H9 (cell line): ENCODE results near the gene IRX2. TPM values are rescaled to one million over a fixed set of nuclear protein-coding genes. Genes with fewer than 3 reads are reported as not detected.

Source experiments
- DNase-seq: peaks from one replicate; pipeline ENCODE4 v3.0.0-alpha.2; 2017
- H2AFZ ChIP-seq: one replicate; pipeline ENCODE4 v1.6.1; 2013; ENCODE audit warnings: mild to moderate bottlenecking, low read length, control low read depth, moderate library complexity
- H2AK5ac ChIP-seq: 2 replicates; pipeline ENCODE4 v1.6.1; 2013; ENCODE audit warnings: low read length, control low read depth, mixed read lengths; ENCODE audit not compliant: insufficient read length
- H2BK120ac ChIP-seq: one replicate; pipeline ENCODE4 v1.6.1; 2013; ENCODE audit warnings: low read depth, mild to moderate bottlenecking, low read length, control low read depth, inconsistent platforms; ENCODE audit not compliant: poor library complexity, severe bottlenecking
- H2BK12ac ChIP-seq: 2 replicates; pipeline ENCODE4 v1.6.1; 2013; ENCODE audit warnings: low read length, control low read depth, mixed read lengths, low read depth; ENCODE audit not compliant: insufficient read length
- H2BK15ac ChIP-seq: 2 replicates; pipeline ENCODE4 v1.6.1; 2013; ENCODE audit warnings: low read depth, low read length, control low read depth
- H2BK20ac ChIP-seq: one replicate; pipeline ENCODE4 v1.6.1; 2013; ENCODE audit warnings: low read depth, mild to moderate bottlenecking, low read length, control low read depth, inconsistent platforms; ENCODE audit not compliant: poor library complexity, severe bottlenecking
- H2BK5ac ChIP-seq: 2 replicates; pipeline ENCODE4 v1.6.1; 2013; ENCODE audit warnings: low read length, control low read depth, mixed read lengths; ENCODE audit not compliant: insufficient read length
- H3K14ac ChIP-seq: 2 replicates; pipeline ENCODE4 v1.6.1; 2013; ENCODE audit warnings: low read length, control low read depth; ENCODE audit not compliant: insufficient read depth
- H3K18ac ChIP-seq: 2 replicates; pipeline ENCODE4 v1.6.1; 2013; ENCODE audit warnings: low read depth, mild to moderate bottlenecking, mixed read lengths, low read length, control low read depth; ENCODE audit not compliant: insufficient read length
- H3K23ac ChIP-seq: 2 replicates; pipeline ENCODE4 v1.6.1; 2013; ENCODE audit warnings: low read length, control low read depth, mixed read lengths, low read depth; ENCODE audit not compliant: insufficient read length
- H3K23me2 ChIP-seq: 2 replicates; pipeline ENCODE4 v1.6.1; 2013; ENCODE audit warnings: low read depth, mild to moderate bottlenecking, mixed read lengths, low read length, control low read depth; ENCODE audit not compliant: insufficient read length, poor library complexity, severe bottlenecking
- H3K27ac ChIP-seq: 2 replicates; pipeline ENCODE4 v1.5.1; 2013; ENCODE audit warnings: low read length, control low read depth, mixed read lengths, low read depth; ENCODE audit not compliant: insufficient read length
- H3K27me3 ChIP-seq: 2 replicates; pipeline ENCODE4 v1.6.1; 2013; ENCODE audit warnings: low read length, control low read depth, inconsistent platforms; ENCODE audit not compliant: insufficient read depth
- H3K4ac ChIP-seq: 2 replicates; pipeline ENCODE4 v1.6.1; 2013; ENCODE audit warnings: low read depth, mild to moderate bottlenecking, control low read depth, inconsistent platforms, low read length, moderate library complexity
- H3K4me1 ChIP-seq: 2 replicates; pipeline ENCODE4 v1.6.1; 2013; ENCODE audit warnings: low read length, control low read depth, inconsistent platforms; ENCODE audit not compliant: insufficient read depth
- H3K4me2 ChIP-seq: 2 replicates; pipeline ENCODE4 v1.6.1; 2013; ENCODE audit warnings: low read length, control low read depth, mixed read lengths; ENCODE audit not compliant: insufficient read length, insufficient read depth
- H3K56ac ChIP-seq: 2 replicates; pipeline ENCODE4 v1.6.1; 2013; ENCODE audit warnings: low read depth, mild to moderate bottlenecking, mixed read lengths, low read length, control low read depth; ENCODE audit not compliant: insufficient read length
- H3K79me1 ChIP-seq: 2 replicates; pipeline ENCODE4 v1.6.1; 2013; ENCODE audit warnings: low read depth, mild to moderate bottlenecking, moderate library complexity, low read length, control low read depth, inconsistent platforms; ENCODE audit not compliant: insufficient read depth, poor library complexity, severe bottlenecking
- H3K79me2 ChIP-seq: 2 replicates; pipeline ENCODE4 v1.6.1; 2013; ENCODE audit warnings: low read length, control low read depth, inconsistent platforms; ENCODE audit not compliant: insufficient read depth
- H3K9ac ChIP-seq: 2 replicates; pipeline ENCODE4 v1.6.1; 2013; ENCODE audit warnings: low read length, control low read depth, mixed read lengths; ENCODE audit not compliant: insufficient read length; ENCODE audit errors: extremely low read depth
- H3K9me3 ChIP-seq: one replicate; pipeline ENCODE4 v1.6.1; 2013; ENCODE audit warnings: low read depth, low read length, inconsistent platforms; ENCODE audit not compliant: control insufficient read depth
- H3T11ph ChIP-seq: one replicate; pipeline ENCODE4 v1.6.1; 2013; ENCODE audit warnings: mild to moderate bottlenecking, low read length, control low read depth, inconsistent platforms
- H4K20me1 ChIP-seq: one replicate; pipeline ENCODE4 v1.6.1; 2013; ENCODE audit not compliant: control insufficient read depth, insufficient read length, insufficient read depth
- H4K5ac ChIP-seq: 2 replicates; pipeline ENCODE4 v1.6.1; 2013; ENCODE audit warnings: low read depth, mild to moderate bottlenecking, mixed read lengths, low read length, control low read depth; ENCODE audit not compliant: insufficient read length
- H4K8ac ChIP-seq: replicated peaks from 2 replicates; pipeline ENCODE4 v1.6.1; 2013; ENCODE audit warnings: low read length, control low read depth, mixed read lengths, low read depth; ENCODE audit not compliant: insufficient read length
- H4K91ac ChIP-seq: 2 replicates; pipeline ENCODE4 v1.6.1; 2013; ENCODE audit warnings: low read depth, mild to moderate bottlenecking, moderate library complexity, mixed read lengths, low read length, control low read depth; ENCODE audit not compliant: insufficient read length
- H3K27ac Mint-ChIP-seq, 3 experiments: 2 replicates in 2 of 3; 3 replicates in 1 of 3; pipeline ENCODE4 v1.8.0; 2020 to 2021; ENCODE audit warnings: mixed read lengths in 3 of 3, mild to moderate bottlenecking in 1 of 3, moderate library complexity in 1 of 3
- H3K27me3 Mint-ChIP-seq: 2 replicates; pipeline ENCODE4 v1.8.0; 2021; ENCODE audit warnings: low read depth, mild to moderate bottlenecking, moderate library complexity, mixed read lengths
- H3K36me3 Mint-ChIP-seq, 3 experiments: 2 replicates in 2 of 3; 3 replicates in 1 of 3; pipeline ENCODE4 v1.8.0; 2020 to 2021; ENCODE audit warnings: low read depth in 3 of 3, mixed read lengths in 3 of 3; ENCODE audit not compliant: insufficient read depth in 1 of 3
- H3K4me1 Mint-ChIP-seq, 2 experiments: 2 replicates each; pipeline ENCODE4 v1.8.0; 2020; ENCODE audit warnings: mixed read lengths in 2 of 2
- H3K4me3 Mint-ChIP-seq, 2 experiments: 2 replicates in 1 of 2; 3 replicates in 1 of 2; pipeline ENCODE4 v1.8.0; 2020 to 2021; ENCODE audit warnings: mild to moderate bottlenecking in 2 of 2, mixed read lengths in 2 of 2, moderate library complexity in 1 of 2
- H3K9me3 Mint-ChIP-seq, 2 experiments: 2 replicates in 1 of 2; 3 replicates in 1 of 2; pipeline ENCODE4 v1.8.0; 2020; ENCODE audit warnings: mild to moderate bottlenecking in 2 of 2, mixed read lengths in 2 of 2, moderate library complexity in 1 of 2
- WGBS: extraction: QIAGEN DNeasy Blood & Tissue Kit; methylation state at CpG from one replicate; pipeline ENCODE4 v1.1.7; 2013; ENCODE audit warnings: missing lambda C conversion rate, low lambda C conversion rate, mixed read lengths; ENCODE audit not compliant: insufficient read length; ENCODE audit errors: extremely low coverage; 5-methylcytosine and 5-hydroxymethylcytosine counted together
- total RNA-seq: library from RNA; stranded (reverse); gene quantifications from 2 replicates; pipeline ENCODE4 v1.2.1, GENCODE V29; 2021
- TF ChIP-seq, protein P1 (sequence below): fragments of 200-600 bp; sonication (generic); conservative IDR thresholded peaks from 3 replicates; pipeline ENCODE4 v1.8.0; 2021; ENCODE audit warnings: antibody characterized with exemption, mild to moderate bottlenecking

IRX2 gene
- total RNA-seq, 1 experiment from 2014 or later: 91.6 TPM

DNA sequence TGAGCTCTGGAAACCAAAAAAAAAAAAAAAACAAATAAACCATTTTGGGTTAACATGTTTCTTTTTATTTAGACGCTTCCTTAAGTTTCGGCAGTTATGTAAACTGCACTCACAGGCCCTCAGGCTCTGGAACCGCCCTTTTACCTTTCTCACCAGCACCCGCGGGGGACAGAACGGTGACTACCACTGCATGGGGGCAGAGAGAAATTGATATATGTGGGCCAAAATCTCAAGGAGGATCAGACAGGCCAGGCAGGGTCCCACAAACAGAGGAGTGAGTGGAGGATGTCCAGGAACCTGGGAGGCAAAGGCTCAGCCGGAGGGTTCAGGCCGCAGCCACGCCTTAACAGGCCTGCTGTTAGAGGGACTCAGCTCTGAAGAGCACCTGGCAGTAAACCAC lies 54.4 kb downstream of the IRX2 start:
- DNase-seq: no peak
- no peaks in the 10 kb centered on the region for H3K27me3 ChIP-seq
- H3T11ph ChIP-seq: no peak overlapping the region
- no peak overlapping the region for H2BK20ac ChIP-seq
- no peak overlapping the region for H4K91ac ChIP-seq
- H3K18ac ChIP-seq: no peak overlapping the region
- H3K9me3 Mint-ChIP-seq: peaks cover 0 to 1% of the 10 kb centered on the region in 2 experiments; a peak in 2 of 5 replicates
- H3K79me2 ChIP-seq: no peaks in the 10 kb centered on the region
- peaks cover 15% of the 10 kb centered on the region for H3K27me3 Mint-ChIP-seq
- H2BK120ac ChIP-seq: no peak overlapping the region
- H2BK15ac ChIP-seq: no peak overlapping the region
- no peaks in the 10 kb centered on the region for H4K20me1 ChIP-seq
- peaks cover 0 to 4% (median 0%) of the 10 kb centered on the region in 3 experiments; a peak in 1 of 7 replicates for H3K36me3 Mint-ChIP-seq
- H2AFZ ChIP-seq: no peak overlapping the region
- no peak overlapping the region for H4K8ac ChIP-seq
- no peak overlapping the region for H4K5ac ChIP-seq
- H3K4me3 Mint-ChIP-seq: no peak overlapping the region
- H3K23me2 ChIP-seq: no peaks in the 10 kb centered on the region
- H3K27ac Mint-ChIP-seq: no peak overlapping the region
- H3K4me1 Mint-ChIP-seq: peaks cover 3 to 8% of the 10 kb centered on the region in 2 experiments; a peak in 2 of 4 replicates
- WGBS: no CpG with 5 or more reads among the region's 9 CpGs
- no peaks in the 10 kb centered on the region for H3K4me1 ChIP-seq
- no peak overlapping the region for H2BK5ac ChIP-seq
- H3K4me2 ChIP-seq: no peak overlapping the region
- H3K56ac ChIP-seq: no peak overlapping the region
- H3K79me1 ChIP-seq: no peaks in the 10 kb centered on the region
- H3K27ac ChIP-seq: no peak overlapping the region
- H3K23ac ChIP-seq: no peak overlapping the region
- no peak overlapping the region for H3K14ac ChIP-seq
- H3K9ac ChIP-seq: no peak overlapping the region
- no peaks in the 10 kb centered on the region for H3K9me3 ChIP-seq
- TF ChIP-seq, protein P1, sequence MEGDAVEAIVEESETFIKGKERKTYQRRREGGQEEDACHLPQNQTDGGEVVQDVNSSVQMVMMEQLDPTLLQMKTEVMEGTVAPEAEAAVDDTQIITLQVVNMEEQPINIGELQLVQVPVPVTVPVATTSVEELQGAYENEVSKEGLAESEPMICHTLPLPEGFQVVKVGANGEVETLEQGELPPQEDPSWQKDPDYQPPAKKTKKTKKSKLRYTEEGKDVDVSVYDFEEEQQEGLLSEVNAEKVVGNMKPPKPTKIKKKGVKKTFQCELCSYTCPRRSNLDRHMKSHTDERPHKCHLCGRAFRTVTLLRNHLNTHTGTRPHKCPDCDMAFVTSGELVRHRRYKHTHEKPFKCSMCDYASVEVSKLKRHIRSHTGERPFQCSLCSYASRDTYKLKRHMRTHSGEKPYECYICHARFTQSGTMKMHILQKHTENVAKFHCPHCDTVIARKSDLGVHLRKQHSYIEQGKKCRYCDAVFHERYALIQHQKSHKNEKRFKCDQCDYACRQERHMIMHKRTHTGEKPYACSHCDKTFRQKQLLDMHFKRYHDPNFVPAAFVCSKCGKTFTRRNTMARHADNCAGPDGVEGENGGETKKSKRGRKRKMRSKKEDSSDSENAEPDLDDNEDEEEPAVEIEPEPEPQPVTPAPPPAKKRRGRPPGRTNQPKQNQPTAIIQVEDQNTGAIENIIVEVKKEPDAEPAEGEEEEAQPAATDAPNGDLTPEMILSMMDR: no peak
- H2AK5ac ChIP-seq: no peak overlapping the region
- H2BK12ac ChIP-seq: no peak overlapping the region
- no peak overlapping the region for H3K4ac ChIP-seq
